GM12892 (cell line): Measurements from ENCODE around the gene FUCA2.

Experiments used
- POLR2A ChIP-seq: IDR thresholded peaks from 2 replicates; pipeline ENCODE4 v1.6.1; 2011; ENCODE audit warnings: low read depth, low read length, control low read depth
- POLR2AphosphoS5 ChIP-seq: IDR thresholded peaks from 2 replicates; pipeline ENCODE4 v1.6.1; 2011; ENCODE audit warnings: low read depth, low read length, control low read depth
- TAF1 ChIP-seq: IDR thresholded peaks from 2 replicates; pipeline ENCODE4 v1.6.1; 2011; ENCODE audit warnings: low read depth, mild to moderate bottlenecking, control low read depth, low read length, borderline replicate concordance

- TF ChIP-seq POLR2A (no peak), POLR2AphosphoS5 (no peak), TAF1 (no peak)
These were observed 7.2 kb downstream of the FUCA2 start for GRCh38 chr6:143504369-143504768.
